ENCODE data around the gene FGG.

DNA sequence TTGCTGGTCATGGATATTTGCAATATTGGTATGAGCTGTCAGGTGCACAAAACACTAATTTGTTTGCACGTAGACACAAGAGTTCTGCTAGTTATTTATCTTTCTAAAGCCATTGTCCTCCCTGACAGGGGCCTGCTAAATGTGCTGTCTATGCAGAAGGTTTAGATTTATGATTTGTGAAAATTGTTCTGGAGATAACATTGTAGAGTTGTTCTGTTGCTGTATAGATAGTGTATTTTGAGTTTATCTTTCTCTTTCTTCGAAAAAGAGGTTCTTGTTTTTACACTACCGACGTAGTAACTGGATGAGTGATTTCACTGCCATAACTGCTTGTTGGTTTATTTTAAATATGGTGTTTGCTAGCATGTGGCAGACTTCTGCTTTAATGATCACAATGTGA, 28.5 kb upstream of the FGG start:
- TF ChIP-seq, protein P1, sequence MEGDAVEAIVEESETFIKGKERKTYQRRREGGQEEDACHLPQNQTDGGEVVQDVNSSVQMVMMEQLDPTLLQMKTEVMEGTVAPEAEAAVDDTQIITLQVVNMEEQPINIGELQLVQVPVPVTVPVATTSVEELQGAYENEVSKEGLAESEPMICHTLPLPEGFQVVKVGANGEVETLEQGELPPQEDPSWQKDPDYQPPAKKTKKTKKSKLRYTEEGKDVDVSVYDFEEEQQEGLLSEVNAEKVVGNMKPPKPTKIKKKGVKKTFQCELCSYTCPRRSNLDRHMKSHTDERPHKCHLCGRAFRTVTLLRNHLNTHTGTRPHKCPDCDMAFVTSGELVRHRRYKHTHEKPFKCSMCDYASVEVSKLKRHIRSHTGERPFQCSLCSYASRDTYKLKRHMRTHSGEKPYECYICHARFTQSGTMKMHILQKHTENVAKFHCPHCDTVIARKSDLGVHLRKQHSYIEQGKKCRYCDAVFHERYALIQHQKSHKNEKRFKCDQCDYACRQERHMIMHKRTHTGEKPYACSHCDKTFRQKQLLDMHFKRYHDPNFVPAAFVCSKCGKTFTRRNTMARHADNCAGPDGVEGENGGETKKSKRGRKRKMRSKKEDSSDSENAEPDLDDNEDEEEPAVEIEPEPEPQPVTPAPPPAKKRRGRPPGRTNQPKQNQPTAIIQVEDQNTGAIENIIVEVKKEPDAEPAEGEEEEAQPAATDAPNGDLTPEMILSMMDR (IDR thresholded peaks at IDR 0.05): no peak
- TF ChIP-seq POLR2A (IDR thresholded peaks at IDR 0.05): no peak

Data from esophagus squamous epithelium (tissue), 4 donors.